Naive thymus-derived CD4-positive, alpha-beta T cell (primary cell): ENCODE measurements around the gene SUFU. TPM values are rescaled to one million over a fixed set of nuclear protein-coding genes. Genes with fewer than 3 reads are reported as not detected.

Experiments
- ATAC-seq: fragments of 150-1000 bp; cut with Tn5 transposase; 2 replicates; pipeline ENCODE4 v1.10.0; 2021; ENCODE audit warnings: mild to moderate bottlenecking, moderate library complexity
- CTCF ChIA-PET: fragments of 350-600 bp; sonication (Branson Sonifier 250); formaldehyde crosslinking; loops from one replicate; lab custom pipeline; 2021; ENCODE audit warnings: antibody characterized with exemption; lab: Charles Lee
- POLR2A ChIA-PET: fragments of 350-600 bp; sonication (Branson Sonifier 250); formaldehyde crosslinking; loops from one replicate; lab custom pipeline; 2021; ENCODE audit warnings: antibody characterized with exemption, inconsistent platforms; lab: Charles Lee
- DNase-seq, 9 donors: peaks; one replicate each; pipeline versions ENCODE4 v3.0.0 to v3.0.0-alpha.2; 2020 to 2022; ENCODE audit warnings: mixed read lengths in 1 of 9
- H3K27ac ChIP-seq: one replicate; pipeline ENCODE4 v1.7.0; 2013; ENCODE audit warnings: mild to moderate bottlenecking, low read depth, low read length, moderate library complexity
- H3K27me3 ChIP-seq, 2 donors: one replicate each; pipeline ENCODE4 v1.7.0; 2013; ENCODE audit warnings: low read length in 2 of 2, mild to moderate bottlenecking in 2 of 2, moderate library complexity in 2 of 2; ENCODE audit not compliant: control insufficient read depth in 2 of 2, insufficient read depth in 2 of 2
- H3K36me3 ChIP-seq, 3 experiments: 1 replicate in 2 of 3; 2 replicates in 1 of 3; pipeline ENCODE4 v1.7.0; 2013; ENCODE audit warnings: low read length in 3 of 3, mild to moderate bottlenecking in 3 of 3, moderate library complexity in 1 of 3; ENCODE audit not compliant: insufficient read depth in 3 of 3, control insufficient read depth in 2 of 3
- H3K4me1 ChIP-seq, 2 donors: one replicate each; pipeline ENCODE4 v1.7.0; 2013; ENCODE audit warnings: low read length in 2 of 2, mild to moderate bottlenecking in 2 of 2, moderate library complexity in 1 of 2; ENCODE audit not compliant: control insufficient read depth in 2 of 2, insufficient read depth in 2 of 2
- H3K4me3 ChIP-seq: 2 replicates; pipeline ENCODE4 v1.7.0; 2013; ENCODE audit warnings: mild to moderate bottlenecking, low read length
- H3K9me3 ChIP-seq, 3 experiments: 1 replicate in 2 of 3; 2 replicates in 1 of 3; pipeline ENCODE4 v1.7.0; 2013; ENCODE audit warnings: low read length in 3 of 3; ENCODE audit not compliant: control insufficient read depth in 2 of 3
- H3K27ac Mint-ChIP-seq, 9 donors: one replicate each; pipeline ENCODE4 v1.8.0; 2020 to 2022; ENCODE audit warnings: mixed read lengths in 9 of 9, mild to moderate bottlenecking in 8 of 9, moderate library complexity in 5 of 9, inconsistent platforms in 2 of 9
- H3K27me3 Mint-ChIP-seq, 5 donors: one replicate each; pipeline ENCODE4 v1.8.0; 2021 to 2022; ENCODE audit warnings: mixed read lengths in 5 of 5, mild to moderate bottlenecking in 1 of 5
- H3K36me3 Mint-ChIP-seq, 5 donors: one replicate each; pipeline ENCODE4 v1.8.0; 2020 to 2022; ENCODE audit warnings: mixed read lengths in 5 of 5, mild to moderate bottlenecking in 3 of 5, inconsistent platforms in 1 of 5
- H3K4me1 Mint-ChIP-seq, 7 donors: one replicate each; pipeline ENCODE4 v1.8.0; 2020 to 2022; ENCODE audit warnings: mixed read lengths in 7 of 7, mild to moderate bottlenecking in 3 of 7, inconsistent platforms in 1 of 7
- H3K4me3 Mint-ChIP-seq, 10 donors: one replicate each; pipeline ENCODE4 v1.8.0; 2020 to 2022; ENCODE audit warnings: mild to moderate bottlenecking in 10 of 10, mixed read lengths in 10 of 10, moderate library complexity in 6 of 10, inconsistent platforms in 2 of 10
- H3K9me3 Mint-ChIP-seq, 11 donors: one replicate each; pipeline ENCODE4 v1.8.0; 2020 to 2022; ENCODE audit warnings: mixed read lengths in 11 of 11, mild to moderate bottlenecking in 4 of 11, inconsistent platforms in 1 of 11, moderate library complexity in 1 of 11
- intact Hi-C, 2 donors: fragments of 100-400 bp; cut with micrococcal nuclease; formaldehyde crosslinking; loops; one replicate each; pipeline ENCODE4 v1.15.1; 2023
- polyA plus RNA-seq, 2 donors: library from polyadenylated mRNA; unstranded; fragments of 300-500 nt; fragmentation: Illumina TruSeq; gene quantifications; one replicate each; pipeline ENCODE4 v1.2.3, GENCODE V29; 2021
- total RNA-seq, 6 experiments: library from RNA in 5 of 6; stranded (reverse) in 5 of 6; gene quantifications; 1 replicate in 5 of 6; 2 replicates in 1 of 6; pipeline ENCODE4 v1.2.3 and lab custom pipeline; 2021 to 2026

SUFU gene
- total and polyA plus RNA-seq, 7 experiments from 2014 or later = 2.9 to 17.5 (median 14.4) TPM

DNA sequence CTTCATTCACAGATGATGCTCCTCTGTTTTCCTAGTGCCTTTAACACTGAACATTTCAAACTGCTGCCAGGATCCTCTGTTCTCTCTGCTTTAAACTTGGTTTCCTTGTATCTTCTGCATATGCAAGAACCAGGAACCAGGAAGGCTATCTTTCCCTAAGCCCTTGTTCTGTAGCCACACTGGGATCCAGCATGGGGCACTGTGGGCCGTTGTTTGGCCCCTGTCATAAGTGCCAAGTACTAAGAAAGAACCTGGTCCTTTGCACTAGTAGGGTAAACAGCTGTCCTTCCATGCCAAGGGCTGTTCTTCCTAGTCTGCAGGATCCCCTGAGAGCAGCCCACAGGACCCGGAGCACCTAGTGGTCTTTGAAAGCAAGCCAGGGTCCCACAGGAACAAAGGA lies 91.5 kb downstream of the SUFU start:
- Histone ChIP-seq H3K9me3 (no peaks in the 10 kb centered on the region), H3K27me3 (no peaks in the 10 kb centered on the region), H3K36me3 (peaks cover 0 to 62% (median 0%) of the 10 kb centered on the region in 3 experiments), H3K27ac (no peak overlapping the region), H3K4me3 (no peak overlapping the region), H3K4me1 (no peaks in the 10 kb centered on the region)
- Mint-ChIP-seq H3K9me3 (no peaks in the 10 kb centered on the region), H3K27ac (peak overlapping the region in 1 of 9 donors; percentile 38), H3K36me3 (peaks cover 4 to 36% (median 10%) of the 10 kb centered on the region in 5 donors), H3K27me3 (no peaks in the 10 kb centered on the region), H3K4me3 (no peak overlapping the region), H3K4me1 (peaks cover 0 to 5% (median 0%) of the 10 kb centered on the region in 7 donors)
- ChIA-PET POLR2A (no interaction called here), CTCF (no interaction called here)
- intact Hi-C loops = no loop called here
- DNase-seq (no peak), ATAC-seq (no peak)

DNA sequence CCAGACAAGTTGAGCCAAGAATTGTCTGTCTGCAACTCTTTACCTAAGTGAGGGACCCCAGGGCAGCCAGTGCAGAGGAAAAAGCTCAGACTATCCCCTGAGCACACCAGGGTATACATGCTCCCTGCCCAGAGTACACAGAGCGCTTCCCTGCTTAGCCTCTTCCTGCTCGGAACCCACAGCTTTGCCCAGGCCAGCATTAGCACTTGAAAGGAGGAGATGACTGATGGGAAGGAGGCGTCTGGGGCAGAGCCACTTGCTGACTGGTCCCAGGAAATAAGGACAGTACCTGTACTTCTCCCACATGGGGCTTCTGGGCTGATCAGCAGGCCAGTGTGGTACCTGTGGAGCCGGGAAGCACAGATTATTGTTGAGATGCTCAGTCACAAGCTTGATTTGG lies 92.1 kb downstream of the SUFU start:
- H3K36me3 Mint-ChIP-seq = peaks cover 4 to 40% (median 13%) of the 10 kb centered on the region in 5 donors
- CTCF ChIA-PET = no interaction called here
- intact Hi-C loops = loop anchor here (1.0 to 2.0 kb wide), 3 partner anchors 17 to 370 kb away; partner anchors contain the start of gene ELOVL3 (in 1 of the 2)
- H3K4me3 ChIP-seq = no peak overlapping the region
- DNase-seq (no peak), ATAC-seq (no peak)
- no peak overlapping the region for H3K4me3 Mint-ChIP-seq
- no peaks in the 10 kb centered on the region for H3K9me3 Mint-ChIP-seq
- H3K4me1 Mint-ChIP-seq = peaks cover 0 to 5% (median 0%) of the 10 kb centered on the region in 7 donors
- H3K9me3 ChIP-seq = no peaks in the 10 kb centered on the region
- H3K27me3 Mint-ChIP-seq = no peaks in the 10 kb centered on the region
- POLR2A ChIA-PET = interaction anchor here (1.0 kb wide), 1 partner anchor 48 kb away, joined by 4 read pairs; the partner anchor contains the start of gene TRIM8
- H3K4me1 ChIP-seq = no peaks in the 10 kb centered on the region
- peaks cover 0 to 67% (median 0%) of the 10 kb centered on the region in 3 experiments for H3K36me3 ChIP-seq
- no peak overlapping the region for H3K27ac ChIP-seq
- no peaks in the 10 kb centered on the region for H3K27me3 ChIP-seq
- no peak overlapping the region for H3K27ac Mint-ChIP-seq

DNA sequence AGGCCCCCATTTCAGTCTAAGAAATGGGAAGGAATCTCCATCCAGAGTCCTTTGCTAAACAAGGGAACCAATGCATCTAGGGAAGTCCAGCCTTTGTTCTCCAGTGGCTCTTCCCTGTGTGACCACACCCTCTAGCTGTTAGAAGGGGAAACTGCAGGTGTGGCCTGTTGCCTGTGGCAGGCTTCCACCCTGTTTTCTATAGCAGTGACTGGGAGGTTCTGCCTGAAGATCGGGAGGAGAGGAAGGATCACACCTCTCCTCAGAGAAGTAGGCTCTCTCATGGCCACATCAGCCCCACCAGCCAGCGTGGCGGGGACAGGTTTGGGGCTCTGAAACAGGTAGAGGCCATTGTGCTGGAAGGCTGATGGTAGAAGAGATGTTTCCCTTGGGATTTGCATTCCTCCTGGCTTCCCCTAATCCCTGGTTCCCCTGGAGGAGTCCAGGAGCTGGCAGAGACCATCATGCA lies 92.8 kb downstream of the SUFU start:
- Mint-ChIP-seq H3K36me3 (peaks cover 4 to 40% (median 13%) of the 10 kb centered on the region in 5 donors), H3K27me3 (no peaks in the 10 kb centered on the region), H3K9me3 (no peaks in the 10 kb centered on the region), H3K27ac (peak overlapping the region in 2 of 9 donors; percentile 49 to 54), H3K4me1 (peaks cover 0 to 5% (median 0%) of the 10 kb centered on the region in 7 donors), H3K4me3 (no peak overlapping the region)
- H3K27ac ChIP-seq = no peak overlapping the region
- H3K9me3 ChIP-seq = no peaks in the 10 kb centered on the region
- H3K36me3 ChIP-seq = peaks cover 0 to 73% (median 0%) of the 10 kb centered on the region in 3 experiments
- peak in 2 of 9 donors; percentile 20 to 29 for DNase-seq
- ChIA-PET CTCF (no interaction called here), POLR2A (interaction anchor here (0.5 to 1.0 kb wide), 2 partner anchors 34 to 48 kb away, joined by 4 read pairs; partner anchors contain the start of gene TRIM8)
- no peaks in the 10 kb centered on the region for H3K27me3 ChIP-seq
- H3K4me3 ChIP-seq = no peak overlapping the region
- peak; percentile 63 for ATAC-seq
- H3K4me1 ChIP-seq = no peaks in the 10 kb centered on the region
- intact Hi-C loops = loop anchor here (1.0 to 2.0 kb wide), 3 partner anchors 16 to 370 kb away; partner anchors contain the start of gene ELOVL3 (in 1 of the 2)

DNA sequence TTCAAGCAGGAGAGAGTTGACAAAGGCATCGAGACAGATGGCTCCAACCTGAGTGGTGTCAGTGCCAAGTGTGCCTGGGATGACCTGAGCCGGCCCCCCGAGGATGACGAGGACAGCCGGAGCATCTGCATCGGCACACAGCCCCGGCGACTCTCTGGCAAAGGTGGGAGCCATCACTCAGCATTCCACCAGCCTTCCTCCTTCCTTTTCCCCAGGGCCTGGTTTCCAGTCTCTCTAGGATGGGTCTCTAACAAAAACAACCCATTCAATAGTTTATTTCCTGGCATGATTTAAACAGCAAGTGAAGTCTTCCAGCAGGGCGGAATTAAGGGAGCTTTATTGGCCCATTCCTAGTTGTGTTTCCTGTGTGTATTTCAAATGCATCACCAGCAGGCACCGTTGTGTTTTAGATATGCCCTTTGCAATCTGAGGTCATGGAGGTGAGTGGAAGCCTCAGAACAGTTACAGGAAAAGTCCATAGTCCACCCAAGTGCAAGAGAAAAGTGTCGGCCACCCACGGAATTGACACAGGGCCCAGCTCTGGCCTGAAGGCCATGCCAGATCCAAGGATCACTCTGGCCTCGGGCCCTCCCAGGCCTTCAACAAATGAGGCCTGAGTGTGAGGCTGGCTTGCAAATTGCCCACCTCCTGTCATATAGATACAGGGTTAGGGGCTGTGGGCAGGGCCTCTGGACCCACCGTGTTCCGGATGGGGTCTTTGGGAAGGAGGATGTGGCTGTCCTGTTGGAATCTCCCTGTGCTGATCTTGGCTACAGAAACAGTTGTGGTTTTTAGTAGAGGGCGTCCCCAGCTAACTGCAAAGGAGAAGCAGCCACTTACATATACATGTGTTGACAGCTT lies 93.6 kb downstream of the SUFU start:
- ATAC-seq = no peak
- DNase-seq = no peak
- Histone ChIP-seq H3K4me3 (no peak overlapping the region), H3K27me3 (no peaks in the 10 kb centered on the region), H3K36me3 (peaks cover 0 to 80% (median 0%) of the 10 kb centered on the region in 3 experiments), H3K27ac (no peak overlapping the region), H3K9me3 (no peaks in the 10 kb centered on the region), H3K4me1 (no peaks in the 10 kb centered on the region)
- H3K9me3 Mint-ChIP-seq = no peaks in the 10 kb centered on the region
- peaks cover 0 to 5% (median 0%) of the 10 kb centered on the region in 7 donors for H3K4me1 Mint-ChIP-seq
- intact Hi-C loops = loop anchor here in 1 of 2 donors (2.0 kb wide), 1 partner anchor 15 kb away; no protein-coding TSS in a partner anchor
- POLR2A ChIA-PET = interaction anchor here (0.5 to 1.0 kb wide), 3 partner anchors 33 to 147 kb away, joined by 3 to 4 read pairs (median 4); partner anchors contain the start of gene TRIM8
- no peaks in the 10 kb centered on the region for H3K27me3 Mint-ChIP-seq
- CTCF ChIA-PET = interaction anchor here (1.4 kb wide), 1 partner anchor 14 kb away, joined by 7 read pairs; no protein-coding TSS in a partner anchor
- no peak overlapping the region for H3K4me3 Mint-ChIP-seq
- peak overlapping the region in 1 of 9 donors; percentile 59 for H3K27ac Mint-ChIP-seq
- H3K36me3 Mint-ChIP-seq = peaks cover 4 to 41% (median 13%) of the 10 kb centered on the region in 5 donors

DNA sequence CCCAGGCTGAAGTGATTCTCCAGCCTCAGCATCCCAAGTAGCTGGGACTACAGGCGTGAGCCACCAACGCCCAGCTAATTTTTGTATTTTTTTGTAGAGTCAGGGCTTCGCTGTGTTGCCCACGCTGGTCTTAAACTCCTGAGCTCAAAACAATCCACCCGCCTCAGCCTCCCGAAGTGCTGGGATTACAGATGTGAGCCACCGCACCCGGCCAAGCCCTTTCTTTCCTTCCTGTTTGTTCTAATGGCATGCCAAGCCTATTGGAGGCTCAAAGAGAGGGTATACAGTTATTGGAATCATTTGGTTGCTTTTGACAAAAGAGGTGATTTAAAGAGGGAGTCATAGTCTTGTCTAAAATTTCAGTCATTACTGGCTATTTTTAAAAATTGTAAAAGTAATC lies 94.5 kb downstream of the SUFU start:
- Mint-ChIP-seq H3K27ac (peak overlapping the region in 1 of 9 donors; percentile 34), H3K9me3 (no peaks in the 10 kb centered on the region), H3K27me3 (no peaks in the 10 kb centered on the region), H3K4me1 (peaks cover 0 to 5% (median 0%) of the 10 kb centered on the region in 7 donors), H3K36me3 (peaks cover 4 to 43% (median 13%) of the 10 kb centered on the region in 5 donors), H3K4me3 (no peak overlapping the region)
- DNase-seq (no peak), ATAC-seq (no peak)
- Histone ChIP-seq H3K27me3 (no peaks in the 10 kb centered on the region), H3K9me3 (no peaks in the 10 kb centered on the region), H3K4me3 (no peak overlapping the region), H3K27ac (no peak overlapping the region), H3K36me3 (peaks cover 0 to 86% (median 0%) of the 10 kb centered on the region in 3 experiments), H3K4me1 (no peaks in the 10 kb centered on the region)
- intact Hi-C loops = no loop called here
- ChIA-PET POLR2A (interaction anchor here (0.6 kb wide), 1 partner anchor 148 kb away, joined by 3 read pairs; no protein-coding TSS in a partner anchor), CTCF (interaction anchor here (0.9 to 1.4 kb wide), 2 partner anchors 15 to 298 kb away, joined by 3 to 7 read pairs; no protein-coding TSS in a partner anchor)

DNA sequence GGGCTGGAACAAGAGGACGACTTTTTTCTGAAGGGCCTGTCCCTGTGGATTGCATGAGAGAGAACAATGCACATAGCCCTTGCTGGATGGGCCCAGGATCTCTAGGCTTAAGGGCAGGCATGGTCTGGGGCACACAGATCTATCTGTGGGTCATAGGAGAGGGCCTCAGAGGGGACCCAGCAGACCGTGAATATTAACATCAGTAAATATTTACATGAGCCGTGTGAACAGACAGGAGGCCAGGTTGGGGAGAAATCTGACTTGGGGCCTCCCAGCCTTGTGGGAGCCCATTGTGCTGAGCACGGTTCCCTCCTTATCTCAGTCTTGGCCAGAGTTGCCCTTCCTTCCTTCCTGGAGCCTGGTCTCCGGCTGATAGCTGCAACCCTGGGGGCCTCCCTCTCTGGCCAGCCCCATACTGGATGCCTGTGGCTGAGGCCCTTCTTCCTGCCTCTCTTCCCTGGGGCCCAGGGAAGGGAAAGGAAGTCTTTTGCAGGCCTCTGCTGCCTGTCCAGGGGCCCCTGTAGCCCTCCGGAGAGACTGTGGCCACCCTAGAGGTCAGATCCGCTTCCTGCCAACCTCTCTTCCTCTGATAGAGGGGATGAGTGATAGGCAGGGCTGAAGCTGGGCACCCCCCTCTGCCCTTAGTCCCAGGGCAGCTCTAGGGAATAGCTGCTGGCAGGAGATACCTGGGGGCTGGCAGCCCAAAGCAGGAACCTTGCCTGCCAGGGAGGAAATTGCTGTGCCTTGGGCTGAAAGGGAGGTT lies 96.0 kb downstream of the SUFU start:
- POLR2A ChIA-PET = no interaction called here
- no peak overlapping the region for H3K27ac ChIP-seq
- DNase-seq (no peak), ATAC-seq (peak; percentile 8)
- H3K27me3 ChIP-seq = no peaks in the 10 kb centered on the region
- CTCF ChIA-PET = interaction anchor here (1.0 kb wide), 1 partner anchor 12 kb away, joined by 3 read pairs; no protein-coding TSS in a partner anchor
- no peaks in the 10 kb centered on the region for H3K4me1 ChIP-seq
- Mint-ChIP-seq H3K36me3 (peaks cover 2 to 48% (median 12%) of the 10 kb centered on the region in 5 donors), H3K4me3 (no peak overlapping the region), H3K4me1 (peaks cover 0 to 5% (median 0%) of the 10 kb centered on the region in 7 donors), H3K27ac (no peak overlapping the region), H3K27me3 (no peaks in the 10 kb centered on the region), H3K9me3 (no peaks in the 10 kb centered on the region)
- intact Hi-C loops = no loop called here
- H3K36me3 ChIP-seq = peaks cover 0 to 85% (median 0%) of the 10 kb centered on the region in 3 experiments
- H3K9me3 ChIP-seq = no peaks in the 10 kb centered on the region
- H3K4me3 ChIP-seq = no peak overlapping the region
